Stimulated activated CD8-positive, alpha-beta memory T cell treated with anti-CD3 and anti-CD28 coated beads, Interleukin-7, amount 100 ng/mL, for 48 hours (primary cell): ENCODE measurements around the gene GSG1L2.

Source experiments
- DNase-seq, 2 donors: peaks; one replicate each; pipeline ENCODE4 v3.0.0-alpha.2; 2020; ENCODE audit warnings: low read depth in 1 of 2; ENCODE audit errors: extremely low read depth in 1 of 2

The GSG1L2 gene

DNA sequence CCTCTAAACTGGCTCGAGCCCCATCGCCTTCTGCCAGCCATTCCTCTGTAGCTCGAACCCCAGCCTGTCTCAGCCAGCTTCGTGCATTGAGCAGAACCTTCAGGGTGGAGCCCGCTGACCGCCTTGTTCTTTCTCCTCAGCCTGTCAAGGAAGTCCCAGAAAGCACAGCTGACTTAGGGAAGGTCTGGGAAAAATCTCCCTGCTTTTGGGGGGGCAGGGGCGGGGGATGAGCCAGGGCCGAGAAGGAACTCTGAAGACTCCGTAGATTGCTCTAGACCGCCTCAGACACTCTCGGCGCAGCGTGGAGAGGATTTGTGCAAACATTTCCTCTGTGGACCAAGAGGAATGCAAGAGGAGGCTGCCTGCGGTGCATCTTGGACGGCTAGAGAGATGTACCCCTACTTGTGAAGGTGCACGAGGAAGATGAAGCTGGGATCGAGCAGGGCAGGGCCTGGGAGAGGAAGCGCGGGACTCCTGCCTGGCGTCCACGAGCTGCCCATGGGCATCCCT, 3.8 kb upstream of the GSG1L2 start, which contains the start of gene GLP2R:
GLP2R (plus strand) TSS at position 284 of the 510 bp plus-strand sequence; CDS start at position 424, 140 bp downstream.
- no peak for DNase-seq

DNA sequence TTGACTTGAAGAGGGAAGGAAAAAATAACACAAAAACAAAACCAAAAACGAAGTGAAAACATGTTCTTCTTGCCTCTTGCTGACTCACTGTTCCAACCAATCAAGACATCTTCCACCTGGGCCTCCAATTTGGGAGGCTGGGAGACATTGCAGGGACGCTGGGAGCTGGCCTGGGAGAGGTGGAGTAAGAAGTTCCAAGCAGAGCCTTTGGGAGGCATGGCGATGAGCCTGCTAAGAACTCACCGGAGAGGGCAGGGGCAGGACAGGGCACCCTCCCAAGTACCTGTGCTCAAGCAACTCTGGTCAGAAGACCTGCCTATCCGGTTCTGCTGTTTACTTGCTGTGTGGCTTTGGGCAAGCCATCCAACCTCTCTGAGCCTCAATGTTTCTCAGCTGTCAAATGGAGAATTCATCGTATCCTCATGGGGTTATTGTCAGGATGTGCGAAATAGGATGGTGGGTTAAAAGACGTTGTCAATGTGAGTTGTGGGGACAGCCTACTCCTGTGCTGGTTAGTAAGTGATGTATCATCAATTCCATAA, 3.0 kb upstream of the GSG1L2 start:
- DNase-seq, result no peak

DNA sequence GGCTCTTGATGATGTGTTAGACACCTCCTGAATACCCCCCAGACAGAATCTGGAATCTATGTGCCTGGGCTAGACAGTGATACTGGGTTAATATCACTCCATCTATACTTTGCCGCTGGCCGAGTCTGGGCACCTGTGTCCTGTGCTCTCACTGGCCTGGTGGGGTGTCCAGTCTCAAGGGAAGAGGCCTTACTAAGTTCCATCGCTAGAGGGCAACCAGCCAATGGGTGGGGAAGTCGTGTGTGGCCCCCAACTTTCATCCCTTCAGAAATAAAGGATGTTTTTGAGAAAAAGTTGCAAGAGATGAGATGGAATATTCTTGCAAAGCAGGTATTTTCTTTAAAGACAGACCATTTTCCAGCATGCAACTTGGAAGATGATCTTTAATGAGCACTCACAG, 2.2 kb upstream of the GSG1L2 start:
- no peak for DNase-seq

DNA sequence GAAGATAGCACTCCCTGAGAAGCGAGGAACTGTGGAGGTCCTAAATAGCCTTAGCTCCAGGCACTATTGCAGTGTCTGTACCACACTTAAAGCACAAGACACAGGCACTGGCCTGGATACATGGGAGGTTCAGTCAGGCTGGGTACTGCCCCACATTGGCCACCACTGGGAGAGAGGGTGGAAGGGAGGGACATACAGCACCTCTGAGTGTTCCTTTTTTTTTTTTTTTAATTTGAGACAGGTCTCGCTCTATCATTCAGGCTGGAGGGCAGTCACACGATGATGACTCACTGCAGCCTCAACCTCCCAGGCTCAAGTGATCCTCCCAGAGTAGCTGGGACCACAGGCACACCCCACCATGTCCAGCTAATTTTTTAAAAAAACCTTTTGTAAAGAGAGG, 1.4 kb downstream of the GSG1L2 start:
- DNase-seq, result no peak

DNA sequence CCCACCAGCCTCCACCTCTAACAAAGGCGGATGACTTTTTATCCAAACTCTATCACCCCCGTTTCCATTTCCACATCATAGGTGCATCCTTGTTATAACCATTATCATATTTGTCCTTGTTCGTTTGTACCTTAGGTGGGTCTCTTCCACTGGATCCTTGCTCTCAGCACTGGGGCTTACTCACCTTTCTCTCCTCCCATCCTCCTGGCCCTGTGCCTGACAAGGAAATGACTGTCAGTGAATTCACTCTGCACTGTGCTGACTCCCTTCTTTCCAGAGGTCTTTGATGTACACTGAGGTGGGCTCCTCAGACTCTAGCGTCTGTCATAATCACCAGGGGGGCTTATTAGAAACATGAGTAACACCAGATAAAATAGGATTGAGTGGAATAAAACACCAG, 3.1 kb downstream of the GSG1L2 start:
- DNase-seq, result no peak

DNA sequence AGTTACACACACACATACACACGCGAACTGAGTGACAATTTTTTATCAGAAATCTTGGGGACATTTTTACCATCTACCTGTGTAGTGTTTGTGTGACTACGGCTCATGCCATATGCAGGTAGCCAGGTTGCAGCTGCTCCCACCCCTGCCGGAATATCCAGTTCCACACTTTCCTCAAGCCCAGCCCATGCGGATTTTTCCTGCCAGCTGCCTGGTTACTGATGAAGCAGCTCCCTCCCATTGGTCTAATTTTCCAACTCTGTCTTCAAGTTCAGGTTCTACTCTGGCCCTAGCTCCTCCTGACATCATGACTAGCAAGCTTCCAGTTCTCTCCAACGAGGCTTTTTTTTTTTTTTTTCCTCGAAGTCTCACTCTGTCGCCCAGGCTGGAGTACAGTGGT, 4.8 kb downstream of the GSG1L2 start:
- no peak for DNase-seq

DNA sequence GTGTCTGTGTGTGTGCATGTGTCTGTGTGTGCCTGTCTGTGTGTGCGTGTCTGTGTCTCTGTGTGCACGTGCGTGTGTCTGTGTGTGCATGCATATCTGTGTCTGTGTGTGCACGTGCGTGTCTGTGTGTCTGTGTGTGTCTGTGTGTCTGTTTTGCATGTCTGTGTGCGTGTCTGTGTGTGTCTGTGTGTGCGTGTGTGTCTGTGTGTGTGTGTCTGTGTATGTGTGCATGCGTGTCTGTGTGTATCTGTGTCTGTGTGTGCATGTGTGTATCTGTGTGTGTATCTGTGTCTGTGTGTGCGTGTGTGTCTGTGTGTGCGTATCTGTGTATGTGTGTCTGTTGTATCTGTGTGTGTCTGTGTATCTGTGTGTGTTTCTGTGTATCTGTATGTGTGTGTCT, 5.4 kb downstream of the GSG1L2 start:
- no peak for DNase-seq

DNA sequence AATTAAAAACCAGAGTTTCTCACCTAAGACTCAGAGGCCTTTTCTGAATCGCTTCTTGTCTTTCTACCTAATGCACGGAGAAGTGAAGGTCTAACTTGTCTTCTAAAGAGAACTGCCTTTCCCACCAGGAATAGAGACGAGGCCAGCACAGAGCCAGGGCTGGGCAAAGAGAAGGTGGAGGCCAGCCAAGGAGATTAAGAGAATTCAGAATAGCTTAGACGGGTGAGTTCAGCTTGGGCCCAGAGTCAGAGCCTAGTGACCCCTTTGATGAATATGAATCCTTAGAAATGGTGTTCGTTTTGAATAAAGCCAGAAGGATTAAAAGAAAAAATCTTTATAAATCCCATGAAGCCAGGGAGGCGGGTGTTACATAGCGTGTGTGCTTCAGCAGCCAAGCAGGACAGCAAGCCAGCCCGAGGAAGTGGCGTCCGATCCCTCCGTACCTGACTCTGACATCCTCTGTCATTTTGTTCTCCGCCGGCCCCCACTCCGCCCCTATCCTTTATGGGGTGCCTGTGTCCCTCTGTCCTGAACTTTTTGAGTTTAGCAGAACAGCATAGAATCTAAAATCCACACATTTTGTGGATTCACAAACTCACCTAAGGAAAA, 7.4 kb downstream of the GSG1L2 start:
- DNase-seq, result no peak

DNA sequence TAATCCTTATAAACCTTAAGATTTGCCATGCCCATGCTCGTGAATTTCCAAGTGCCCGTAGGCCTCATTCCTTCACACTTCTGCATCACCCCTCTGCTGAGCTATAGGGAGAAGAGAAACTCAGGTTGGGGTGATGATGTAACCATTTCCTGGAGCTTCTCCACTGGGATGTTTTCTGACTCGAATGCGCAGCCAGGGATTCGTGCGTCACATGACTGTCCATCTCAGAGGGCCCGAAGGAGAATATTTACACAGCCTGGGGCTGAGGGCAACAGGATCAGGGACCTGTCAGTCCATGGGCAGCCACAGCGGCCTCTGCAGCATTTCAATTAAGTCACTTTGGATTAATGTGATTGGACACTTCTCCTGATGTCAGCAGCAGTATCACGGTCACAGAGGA, 8.7 kb downstream of the GSG1L2 start:
- no peak for DNase-seq

DNA sequence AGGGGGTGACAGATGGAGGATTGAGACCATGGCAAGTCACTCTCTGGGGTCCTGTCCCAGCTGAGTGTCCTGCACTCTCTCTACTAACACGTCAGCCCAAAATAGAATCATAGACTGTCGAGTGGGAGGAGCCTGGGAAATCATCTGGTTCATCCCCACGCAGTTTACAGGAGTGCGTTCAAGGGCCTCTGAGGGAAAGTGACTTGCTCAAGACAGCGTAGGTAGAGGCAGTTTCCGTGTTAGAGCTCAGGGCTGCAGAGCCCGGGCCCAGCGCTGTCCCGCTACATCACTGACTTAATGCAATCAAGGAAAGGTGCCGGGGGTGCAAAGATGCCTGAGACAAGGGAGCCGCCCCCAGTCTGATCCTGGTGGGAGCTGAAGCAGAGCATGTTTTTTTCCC, 10.3 kb downstream of the GSG1L2 start:
- DNase-seq, result no peak

DNA sequence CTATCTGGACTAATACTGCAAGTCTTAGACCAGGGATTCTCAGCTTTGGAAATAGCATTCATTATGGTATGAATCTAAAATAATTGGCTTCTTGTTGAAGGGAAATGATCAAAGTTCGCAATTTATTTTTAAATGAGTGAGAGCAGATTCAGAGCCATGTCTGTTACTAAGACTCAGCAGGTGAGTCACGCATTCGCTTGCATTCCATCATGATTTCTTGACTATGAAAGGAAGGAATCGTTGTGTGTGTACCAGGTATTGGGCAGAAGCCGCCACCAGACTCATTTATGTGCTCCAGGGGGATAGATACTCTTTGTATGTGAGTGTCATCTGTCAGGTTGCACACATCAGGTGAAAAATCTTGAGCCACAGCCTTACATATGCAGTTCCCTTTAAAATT, 10.8 kb downstream of the GSG1L2 start:
- DNase-seq, result no peak

DNA sequence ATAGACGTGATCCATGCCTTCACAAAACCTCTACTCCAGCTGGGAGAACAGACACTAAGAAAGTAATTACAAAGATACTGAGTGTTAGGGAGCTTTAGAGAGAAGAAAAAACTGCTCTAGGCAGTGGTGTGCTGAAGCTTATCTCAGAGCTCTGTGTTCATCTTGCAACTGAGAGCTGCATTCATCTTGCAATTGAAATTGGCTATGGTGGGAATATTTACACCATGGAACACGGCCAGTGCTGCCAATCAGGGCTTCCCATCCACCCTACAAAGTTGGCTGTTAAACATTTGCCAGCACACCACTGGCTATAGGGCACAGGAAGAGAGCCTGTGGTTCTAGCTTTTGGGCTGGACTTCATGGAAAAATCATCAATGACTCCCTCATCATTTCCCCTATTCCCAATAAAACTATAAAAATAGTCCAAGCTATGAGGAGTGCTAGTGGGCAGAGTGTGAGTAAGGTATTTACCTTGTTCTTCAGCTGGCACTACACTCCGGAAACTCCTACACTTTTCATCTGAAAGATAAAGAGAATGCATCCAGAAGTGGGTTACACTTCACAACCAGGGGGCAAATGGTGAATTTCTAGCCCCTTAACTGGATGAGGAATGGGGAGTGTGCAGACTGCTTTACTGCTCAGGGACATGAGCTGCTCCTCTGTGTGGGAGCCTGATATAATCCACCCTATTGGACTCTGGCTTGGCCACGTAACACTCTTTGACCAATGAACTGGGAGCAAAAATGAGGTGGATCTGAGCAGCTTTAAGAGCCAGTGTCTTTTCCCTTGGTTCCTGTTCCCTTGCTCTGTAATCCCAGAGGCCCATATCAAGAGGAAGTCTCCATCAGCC, 11.6 kb downstream of the GSG1L2 start:
- no peak for DNase-seq

DNA sequence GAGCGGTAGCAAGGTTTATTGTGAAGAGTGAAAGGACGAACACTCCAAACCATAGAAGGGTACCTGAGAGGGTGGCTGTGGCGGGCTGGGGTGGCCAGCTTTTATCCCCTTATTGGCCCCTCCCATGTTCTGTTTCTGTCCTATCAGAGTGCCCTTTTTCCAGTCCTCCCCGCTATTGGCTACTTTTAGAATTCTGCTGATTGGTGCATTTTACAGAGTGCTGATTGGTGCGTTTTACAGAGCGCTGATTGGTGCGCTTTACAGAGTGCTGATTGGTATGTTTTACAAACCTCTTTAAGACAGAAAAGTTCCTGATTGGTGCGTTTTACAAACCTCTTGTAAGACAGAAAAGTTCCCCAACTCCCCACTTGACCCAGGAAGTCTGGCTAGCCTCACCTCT, 12.5 kb downstream of the GSG1L2 start:
- no peak for DNase-seq

DNA sequence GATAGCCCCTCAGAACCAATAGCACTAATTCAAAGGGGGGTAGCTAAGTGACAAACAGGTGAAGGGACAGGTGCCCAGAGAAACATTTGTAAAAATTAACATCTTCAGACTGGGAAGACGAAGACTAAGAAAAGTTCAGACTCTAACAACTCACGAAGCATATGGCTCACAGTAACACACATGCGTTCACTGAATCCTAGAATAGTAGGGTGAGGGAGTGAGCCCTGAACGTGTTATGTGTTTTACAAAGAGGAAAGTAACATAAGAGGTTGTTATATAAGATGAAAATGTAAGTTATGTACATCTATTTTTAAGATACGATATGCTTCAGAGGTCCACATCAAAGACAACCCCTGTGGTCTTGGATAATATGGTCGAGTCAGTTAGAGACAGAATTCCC, 15.2 kb downstream of the GSG1L2 start:
- DNase-seq, result no peak

DNA sequence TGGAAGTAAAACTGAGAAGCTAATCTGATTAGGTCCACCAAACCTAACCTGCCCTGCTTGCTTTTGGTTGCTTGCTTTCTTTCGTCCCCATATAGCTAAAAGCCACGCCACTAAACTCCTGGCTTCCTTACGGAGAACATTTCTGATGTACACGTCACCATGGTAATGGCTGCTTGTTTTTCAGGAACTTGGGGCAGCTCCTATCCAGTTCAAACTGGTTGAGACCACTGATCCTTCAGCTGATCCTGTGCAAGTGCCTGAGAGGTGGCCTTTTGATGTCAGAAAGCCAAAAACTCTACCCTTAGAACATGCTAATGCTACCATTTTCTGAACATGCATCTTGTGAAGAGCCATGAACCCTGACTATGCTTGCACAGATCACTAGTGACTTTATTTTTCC, 16.1 kb downstream of the GSG1L2 start:
- DNase-seq, result no peak

DNA sequence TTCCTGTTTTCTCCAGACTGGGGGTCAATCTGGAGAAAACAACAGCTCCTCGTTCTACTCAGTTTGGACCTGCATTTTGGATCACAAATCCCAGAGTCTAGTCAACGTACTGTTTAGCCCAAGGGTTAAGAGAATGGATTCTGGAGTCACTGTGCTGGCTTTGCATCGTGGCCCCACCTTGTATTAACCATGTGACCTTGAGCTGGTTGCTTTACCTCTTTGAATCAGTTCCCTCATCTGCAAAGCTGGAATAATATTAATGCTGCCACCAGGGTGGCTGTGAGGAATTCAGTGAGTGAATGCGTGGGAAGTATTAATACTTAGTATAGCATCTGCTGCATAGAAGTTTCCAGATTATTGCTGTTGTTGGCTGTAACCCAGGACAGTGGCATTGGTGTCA, 19.2 kb downstream of the GSG1L2 start:
- DNase-seq, result no peak

DNA sequence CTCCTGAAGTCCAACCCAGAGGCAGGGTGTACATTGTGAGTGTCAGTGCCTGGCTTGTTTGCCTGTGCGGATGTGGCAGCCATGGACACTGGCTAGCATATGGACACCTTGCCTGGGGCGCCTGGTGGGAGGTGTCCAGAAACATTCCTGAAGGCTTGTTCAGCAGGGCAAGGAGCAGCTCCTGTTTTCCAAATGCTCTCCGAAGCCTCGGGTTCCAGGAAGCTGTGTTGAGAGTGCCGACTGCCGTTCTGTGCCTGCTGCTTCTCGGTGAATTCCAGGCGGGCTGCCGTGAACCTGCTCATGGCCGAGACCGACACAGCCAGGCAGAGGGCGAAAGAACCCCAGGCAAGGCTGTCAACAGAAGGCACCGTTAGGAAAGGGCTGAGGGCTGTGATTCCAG, 19.6 kb downstream of the GSG1L2 start:
- no peak for DNase-seq

DNA sequence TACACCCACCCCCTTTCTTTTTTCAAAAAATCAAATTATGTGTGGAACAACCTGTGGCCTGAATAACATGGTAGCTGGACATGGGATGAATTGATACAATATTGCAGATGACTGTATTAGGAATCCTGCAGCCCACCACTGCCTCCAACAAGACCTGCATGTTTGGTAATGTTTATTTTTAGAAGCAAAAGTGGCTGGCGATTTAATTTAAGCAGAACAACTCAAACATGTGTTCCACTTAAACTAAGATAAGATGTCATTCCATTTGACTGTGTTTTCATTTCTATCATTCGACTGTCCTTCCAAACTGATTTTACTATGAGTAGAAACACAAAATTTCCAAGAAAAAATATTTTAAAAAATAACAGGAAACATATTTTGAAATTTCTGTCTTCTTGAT, 20.4 kb downstream of the GSG1L2 start:
- no peak for DNase-seq

DNA sequence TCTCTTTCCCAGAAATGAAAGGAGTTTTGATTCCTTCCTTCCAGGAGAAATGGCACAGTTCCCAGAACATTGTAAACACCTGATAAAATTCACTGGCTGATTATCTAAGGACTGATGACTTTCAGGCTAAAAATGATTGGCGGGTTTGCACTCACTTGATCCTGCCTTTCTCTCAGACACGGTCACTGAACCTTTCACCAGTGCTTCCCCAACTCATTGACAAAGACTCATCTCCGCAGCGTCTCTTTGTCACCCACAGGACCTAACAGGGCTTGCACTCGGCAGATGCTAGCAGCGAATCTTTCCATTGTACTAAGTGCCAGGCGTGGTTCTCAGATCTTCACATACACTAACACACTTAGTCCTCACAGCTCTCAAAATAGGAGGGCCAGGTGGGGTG, 23.2 kb downstream of the GSG1L2 start:
- DNase-seq, result no peak

DNA sequence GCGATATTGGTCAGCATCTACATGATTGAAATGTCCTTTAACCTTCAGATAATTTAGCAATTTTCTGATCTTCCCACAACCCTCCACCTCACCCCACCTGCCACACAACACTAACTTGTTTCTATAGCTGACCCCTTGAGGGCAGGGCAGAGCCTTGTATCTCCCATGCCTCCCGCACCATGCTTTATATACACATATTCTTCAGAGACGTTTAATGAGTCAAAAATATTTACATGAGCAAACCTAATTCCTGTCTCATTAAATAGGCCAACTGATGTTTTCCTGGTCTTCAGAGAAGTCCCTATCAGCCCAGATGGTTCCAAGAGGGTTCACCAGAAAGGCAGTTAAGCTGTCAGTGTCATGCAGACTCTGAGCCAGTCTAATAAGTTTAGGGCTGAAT, 23.9 kb downstream of the GSG1L2 start:
- no peak for DNase-seq

DNA sequence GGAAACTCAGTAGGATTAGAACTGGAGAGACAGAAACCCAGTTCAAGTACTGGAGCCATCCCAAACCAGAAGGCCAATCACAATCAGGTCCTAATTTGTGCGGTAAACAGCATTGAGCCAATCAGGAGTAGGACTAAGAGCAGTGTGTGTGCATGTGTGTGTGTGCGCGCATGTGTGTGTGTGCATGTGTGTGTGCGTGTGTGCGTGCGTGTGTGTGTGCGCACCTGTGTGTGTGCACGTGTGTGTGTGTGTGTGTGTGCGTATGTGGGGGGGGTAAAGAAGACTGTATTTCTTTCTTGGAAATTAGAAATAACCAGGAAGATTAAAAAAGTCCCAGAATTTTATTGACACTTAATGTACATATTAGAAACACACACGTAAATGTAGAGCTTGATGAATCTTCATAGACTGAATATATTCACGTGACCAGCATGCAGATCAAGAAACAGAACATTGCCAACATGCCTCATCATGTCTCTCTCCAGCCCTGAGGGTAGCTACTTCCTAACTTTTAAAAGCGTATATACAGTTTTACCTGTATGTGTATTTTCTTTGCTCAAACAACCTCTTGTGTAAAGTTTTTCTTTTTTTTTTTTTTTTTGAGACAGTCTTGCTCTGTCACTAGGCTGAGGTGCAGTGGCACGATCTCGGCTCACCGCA, 29.6 kb downstream of the GSG1L2 start:
- DNase-seq, result no peak
